Adrenal gland (tissue), 5 donors: ENCODE data around the gene CACNG7.

Experiments used
- POLR2A ChIP-seq, 2 donors: fragments of 450-650 bp; IDR thresholded peaks; one replicate each; pipeline ENCODE4 v1.6.1; 2017; ENCODE audit warnings: antibody characterized with exemption in 2 of 2, mild to moderate bottlenecking in 2 of 2, moderate library complexity in 1 of 2
- TF ChIP-seq, protein P1 (sequence below), 6 experiments: fragments of 450-650 bp in 4 of 6; fragments of 200-600 bp in 2 of 6; sonication (generic) in 1 of 6; IDR thresholded peaks; 1 replicate in 5 of 6; 2 replicates in 1 of 6; pipeline versions ENCODE4 v1.5.1 to v1.8.0; 2016 to 2021; ENCODE audit warnings: antibody characterized with exemption in 6 of 6, mild to moderate bottlenecking in 2 of 6, moderate library complexity in 1 of 6
- donor health status: DM: no; HTN: no; CAD: no.

DNA sequence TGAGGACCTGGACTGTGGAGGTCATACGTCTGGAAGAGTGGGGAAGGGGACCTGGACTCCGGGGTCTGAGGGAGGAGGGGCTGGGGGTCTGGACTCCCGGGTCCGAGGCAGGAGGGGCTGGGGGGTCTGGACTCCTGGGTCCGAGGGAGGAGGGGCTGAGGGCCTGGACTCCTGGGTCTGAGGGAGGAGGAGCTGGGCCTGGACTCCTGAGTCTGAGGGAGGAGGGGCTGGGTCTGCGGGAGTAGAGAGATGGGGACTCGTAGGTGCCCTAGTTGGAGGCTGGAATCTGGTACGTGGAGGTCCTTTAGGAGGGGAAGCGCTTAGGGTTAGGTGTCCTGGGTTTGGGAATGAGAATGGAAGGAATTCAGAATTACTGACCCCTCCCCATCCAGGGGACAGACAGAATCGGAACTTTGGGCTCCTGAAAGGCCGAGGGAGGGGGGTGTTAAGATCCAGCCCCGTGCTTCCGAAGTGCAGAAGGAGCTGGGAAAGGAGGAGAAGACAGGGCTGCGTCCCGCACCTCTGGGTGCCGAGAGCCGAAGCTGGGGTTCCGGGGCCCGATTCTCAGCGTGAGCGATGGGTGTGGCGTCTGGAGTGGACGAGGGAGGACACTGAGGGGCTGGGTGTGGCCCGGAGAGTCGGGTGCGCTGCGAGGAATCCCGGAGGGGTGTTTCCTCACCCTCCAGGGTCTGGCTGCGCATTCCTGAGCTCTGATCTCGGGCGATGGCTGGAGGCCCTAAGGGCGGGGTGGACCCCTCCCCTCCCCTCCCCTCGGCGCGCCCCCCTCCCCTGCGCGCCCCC, 40.8 kb upstream of the CACNG7 start:
- no peak for TF ChIP-seq POLR2A (IDR thresholded peaks at IDR 0.05)
- TF ChIP-seq, protein P1, sequence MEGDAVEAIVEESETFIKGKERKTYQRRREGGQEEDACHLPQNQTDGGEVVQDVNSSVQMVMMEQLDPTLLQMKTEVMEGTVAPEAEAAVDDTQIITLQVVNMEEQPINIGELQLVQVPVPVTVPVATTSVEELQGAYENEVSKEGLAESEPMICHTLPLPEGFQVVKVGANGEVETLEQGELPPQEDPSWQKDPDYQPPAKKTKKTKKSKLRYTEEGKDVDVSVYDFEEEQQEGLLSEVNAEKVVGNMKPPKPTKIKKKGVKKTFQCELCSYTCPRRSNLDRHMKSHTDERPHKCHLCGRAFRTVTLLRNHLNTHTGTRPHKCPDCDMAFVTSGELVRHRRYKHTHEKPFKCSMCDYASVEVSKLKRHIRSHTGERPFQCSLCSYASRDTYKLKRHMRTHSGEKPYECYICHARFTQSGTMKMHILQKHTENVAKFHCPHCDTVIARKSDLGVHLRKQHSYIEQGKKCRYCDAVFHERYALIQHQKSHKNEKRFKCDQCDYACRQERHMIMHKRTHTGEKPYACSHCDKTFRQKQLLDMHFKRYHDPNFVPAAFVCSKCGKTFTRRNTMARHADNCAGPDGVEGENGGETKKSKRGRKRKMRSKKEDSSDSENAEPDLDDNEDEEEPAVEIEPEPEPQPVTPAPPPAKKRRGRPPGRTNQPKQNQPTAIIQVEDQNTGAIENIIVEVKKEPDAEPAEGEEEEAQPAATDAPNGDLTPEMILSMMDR (IDR thresholded peaks at IDR 0.05): no peak
